ENCODE measurements around the gene JCHAIN. TPM values are rescaled to one million over a fixed set of nuclear protein-coding genes. Genes with fewer than 3 reads are reported as not detected.

Gene JCHAIN
- total and polyA plus RNA-seq, 2 of the 8 experiments (the other 6 are each of a cell fraction or from before 2014, with no cell fraction given): not detected

- H3K4me1 ChIP-seq (replicated peaks in 1 of 4; ENCODE audit: control insufficient read depth in 3 of 4, insufficient read depth in 4 of 4, low read length in 3 of 4): peaks cover 0 to 11% (median 6%) of the 10 kb centered on the region in 4 experiments; a peak in 5 of 7 replicates
- ChIA-PET CTCF (ENCODE audit: partially characterized antibody) (interaction anchor here (0.7 to 5.7 kb wide), 10 partner anchors 13 to 289 kb away, joined by 3 to 36 read pairs (median 4); partner anchors contain the start of genes RUFY3 and UTP3), POLR2A (ENCODE audit: partially characterized antibody) (interaction anchor here (1.0 to 5.2 kb wide), 11 partner anchors 8 to 167 kb away, joined by 3 to 86 read pairs (median 4); partner anchors contain the start of genes GRSF1, RUFY3 and UTP3)
- H3K4ac ChIP-seq (replicated peaks; ENCODE audit: insufficient read length, low read depth, low read length): no peak overlapping the region
- H2BK5ac ChIP-seq (ENCODE audit: low read depth, low read length): no peak overlapping the region
- H3K79me1 ChIP-seq (ENCODE audit: low read depth, low read length): no peaks in the 10 kb centered on the region
- H2BK15ac ChIP-seq (ENCODE audit: low read length): no peak overlapping the region
- H2BK20ac ChIP-seq (ENCODE audit: low read length): no peak overlapping the region
- peak in 1 of 2 experiments; percentile 80 for DNase-seq (ENCODE audit: low read depth in 1 of 2, low spot score in 2 of 2)
- H3K56ac ChIP-seq (replicated peaks; ENCODE audit: insufficient read length, low read depth, low read length): peak overlapping the region; percentile 62
- peaks cover 3% of the 10 kb centered on the region; the same call in 1 of the 2 replicates for H3K23me2 ChIP-seq (ENCODE audit: low read depth, low read length)
- H3K79me2 ChIP-seq (ENCODE audit: control insufficient read depth in 1 of 2, insufficient read depth in 2 of 2, low read length in 2 of 2): peaks cover 0 to 34% of the 10 kb centered on the region in 2 experiments; a peak in 2 of 4 replicates
- H3K14ac ChIP-seq (ENCODE audit: insufficient read length): no peak overlapping the region
- peak overlapping the region; percentile 56 for H4K5ac ChIP-seq (ENCODE audit: insufficient read length, low read depth, low read length)
- no peaks in the 10 kb centered on the region for H3K9me3 ChIP-seq (ENCODE audit: insufficient read depth in 2 of 2, low read depth in 1 of 2, low read length in 1 of 2)
- no peak overlapping the region for H3K23ac ChIP-seq (ENCODE audit: insufficient read length)
- H3K27me3 ChIP-seq (replicated peaks in 1 of 4; ENCODE audit: control insufficient read depth in 3 of 4, extremely low read depth in 1 of 4, insufficient read depth in 3 of 4, low read length in 3 of 4): no peaks in the 10 kb centered on the region; a peak in 1 of 7 replicates
- peak overlapping the region; percentile 51 to 74 (median 66); a peak in 5 of 7 replicates for H3K9ac ChIP-seq (replicated peaks in 1 of 4; ENCODE audit: extremely low read depth in 1 of 4, low read depth in 3 of 4, low read length in 3 of 4)
- no peak overlapping the region for H2BK12ac ChIP-seq (ENCODE audit: low read depth, low read length)
- no peak overlapping the region for H4K91ac ChIP-seq (replicated peaks; ENCODE audit: insufficient read length, low read length)
- peak overlapping the region; percentile 84 for H4K8ac ChIP-seq (ENCODE audit: extremely low read depth, insufficient read depth, low read length)
- no peaks in the 10 kb centered on the region for H4K20me1 ChIP-seq (replicated peaks in 1 of 2; ENCODE audit: control insufficient read depth in 1 of 2, insufficient read depth in 2 of 2, low read length in 2 of 2)
- no peak overlapping the region for H2BK120ac ChIP-seq (replicated peaks; ENCODE audit: low read depth, low read length)
- H3K36me3 ChIP-seq (ENCODE audit: control insufficient read depth in 2 of 4, insufficient read depth in 4 of 4, low read length in 3 of 4): no peaks in the 10 kb centered on the region
- H3K27ac ChIP-seq (ENCODE audit: low read depth, low read length): no peak overlapping the region; the same call in 1 of the 2 replicates
- H3K18ac ChIP-seq (ENCODE audit: extremely low read depth, low read length): 0 out of 2 replicates have a peak overlapping the region, but pooled peaks have one; percentile 36
- H3K4me2 ChIP-seq (ENCODE audit: insufficient read depth in 1 of 2, low read depth in 2 of 2, low read length in 2 of 2): peak overlapping the region; percentile 81 to 90
- no peak overlapping the region for H2AFZ ChIP-seq (ENCODE audit: low read length)
- FAIRE-seq: no peak
- H3K4me3 ChIP-seq (ENCODE audit: extremely low read depth in 1 of 4, insufficient read depth in 2 of 4, low read depth in 3 of 4, low read length in 4 of 4): peak overlapping the region; percentile 51 to 71 (median 68)
- WGBS, 2 experiments (ENCODE audit: extremely low coverage in 1 of 2, insufficient coverage in 1 of 2, insufficient read length in 1 of 2, insufficient replicate concordance in 2 of 2, low coverage in 1 of 2, low lambda C conversion rate in 2 of 2, missing lambda C conversion rate in 1 of 2): 5% methylated on average over 28 of the region's 86 CpGs; no CpG with 5 or more reads in 1 of the 2 experiments
- H2AK5ac ChIP-seq (ENCODE audit: low read depth, low read length): no peak overlapping the region
- TF ChIP-seq SIN3A (conservative IDR thresholded peaks at IDR 0.05 in 1 of 2, IDR thresholded peaks at IDR 0.05 in 1 of 2; ENCODE audit: low read depth in 1 of 2, low read length in 2 of 2) (peak in 1 of 2 experiments; percentile 36; a peak in 2 of 4 replicates), CHD1 (IDR thresholded peaks at IDR 0.05; ENCODE audit: low read depth, low read length) (no peak), E2F6 (IDR thresholded peaks at IDR 0.05) (peak; percentile 78), SP4 (IDR thresholded peaks at IDR 0.05; ENCODE audit: low read length) (no peak), CBX5 (IDR thresholded peaks at IDR 0.05; ENCODE audit: low read depth, low read length) (no peak), MAX (IDR thresholded peaks at IDR 0.05) (peak; percentile 92)
Measured at GRCh38 chr4:70705183-70706043, 39.1 kb upstream of the JCHAIN start.

Measured in H1 (cell line).